ENCODE data around the gene TENT5C. TPM values are rescaled to one million over a fixed set of nuclear protein-coding genes. Genes with fewer than 3 reads are reported as not detected.
A peak's percentile ranks its signal among the peaks of the same experiment; 100 is the strongest.

Gene TENT5C
- total RNA-seq, 1 experiment from 2014 or later = 1.4 TPM

- H3K4me2 ChIP-seq (ENCODE audit: low read length) = no peak overlapping the region
- BruUV-seq (replicated peaks) = no TSS peak
- 0 out of 4 replicates have a peak, but pooled peaks cover 0 to 4% of the 10 kb centered on the region in 2 experiments for H3K4me1 ChIP-seq (ENCODE audit: control insufficient read depth in 1 of 2, insufficient read depth in 2 of 2, low read length in 2 of 2)
- H3K9ac ChIP-seq (ENCODE audit: low read length) = no peak overlapping the region
- no peak overlapping the region for H3K27ac ChIP-seq (ENCODE audit: low read depth, low read length)
- no peak overlapping the region for H2AFZ ChIP-seq (ENCODE audit: low read depth, low read length, poor library complexity, severe bottlenecking)
- no peak overlapping the region for H3K4me3 ChIP-seq (replicated peaks in 1 of 2; ENCODE audit: low read depth in 1 of 2, low read length in 2 of 2)
- no peaks in the 10 kb centered on the region for H4K20me1 ChIP-seq (ENCODE audit: insufficient read depth)
- ChIA-PET CTCF (interaction anchor here (1.5 kb wide), 1 partner anchor 140 kb away, joined by 10 read pairs; no protein-coding TSS in a partner anchor), POLR2A (no interaction called here), RAD21 (ENCODE audit: low non-redundant PET in 1 of 2, low total read pairs in 2 of 2, uncharacterized antibody in 2 of 2, unreplicated experiment in 2 of 2) (no interaction called here)
- no peaks in the 10 kb centered on the region for H3K9me3 ChIP-seq (ENCODE audit: control insufficient read depth in 1 of 2, insufficient read depth in 1 of 2, low read depth in 1 of 2, low read length in 2 of 2)
- ATAC-seq (0 out of 2 replicates have a peak, but pooled peaks have one; percentile 30), DNase-seq (ENCODE audit: low read depth, low spot score) (no peak)
- H3K9me2 ChIP-seq (ENCODE audit: insufficient read depth) = no peaks in the 10 kb centered on the region
- TF ChIP-seq RAD21 (IDR thresholded peaks at IDR 0.05; ENCODE audit: low read depth) (peak; percentile 11; the same call in 1 of the 2 replicates), SIN3A (IDR thresholded peaks at IDR 0.05; ENCODE audit: low read depth) (no peak)
- intact Hi-C loops (cut with micrococcal nuclease) = no loop called here
- H3K36me3 ChIP-seq (ENCODE audit: control insufficient read depth in 1 of 2, insufficient read depth in 2 of 2, low read length in 2 of 2) = no peaks in the 10 kb centered on the region
- H3K79me2 ChIP-seq (ENCODE audit: insufficient read depth, low read length) = no peaks in the 10 kb centered on the region
- H3K27me3 ChIP-seq (ENCODE audit: insufficient read depth, low read length) = no peaks in the 10 kb centered on the region
Observed at GRCh38 chr1:117674521-117675400, 68.9 kb downstream of the TENT5C start.

GRCh38 chr1:117675907-117676430, 70.1 kb downstream of the TENT5C start:
- Histone ChIP-seq H3K27ac (ENCODE audit: low read depth, low read length) (no peak overlapping the region), H2AFZ (ENCODE audit: low read depth, low read length, poor library complexity, severe bottlenecking) (no peak overlapping the region), H3K79me2 (ENCODE audit: insufficient read depth, low read length) (no peaks in the 10 kb centered on the region), H3K4me1 (ENCODE audit: control insufficient read depth in 1 of 2, insufficient read depth in 2 of 2, low read length in 2 of 2) (0 out of 4 replicates have a peak, but pooled peaks cover 0 to 4% of the 10 kb centered on the region in 2 experiments), H4K20me1 (ENCODE audit: insufficient read depth) (no peaks in the 10 kb centered on the region), H3K9me3 (ENCODE audit: control insufficient read depth in 1 of 2, insufficient read depth in 1 of 2, low read depth in 1 of 2, low read length in 2 of 2) (no peaks in the 10 kb centered on the region), H3K9ac (ENCODE audit: low read length) (no peak overlapping the region), H3K4me3 (replicated peaks in 1 of 2; ENCODE audit: low read depth in 1 of 2, low read length in 2 of 2) (no peak overlapping the region), H3K9me2 (ENCODE audit: insufficient read depth) (no peaks in the 10 kb centered on the region), H3K36me3 (ENCODE audit: control insufficient read depth in 1 of 2, insufficient read depth in 2 of 2, low read length in 2 of 2) (no peaks in the 10 kb centered on the region), H3K4me2 (ENCODE audit: low read length) (no peak overlapping the region), H3K27me3 (ENCODE audit: insufficient read depth, low read length) (no peaks in the 10 kb centered on the region)
- intact Hi-C loops (cut with micrococcal nuclease) = no loop called here
- no peak for DNase-seq (ENCODE audit: low read depth, low spot score)
- no peak for ATAC-seq
- BruUV-seq (replicated peaks) = no TSS peak
- CTCF ChIA-PET = no interaction called here
- POLR2A ChIA-PET = no interaction called here
- RAD21 ChIA-PET (ENCODE audit: low non-redundant PET in 1 of 2, low total read pairs in 2 of 2, uncharacterized antibody in 2 of 2, unreplicated experiment in 2 of 2) = no interaction called here
- TF ChIP-seq REST (IDR thresholded peaks at IDR 0.05; ENCODE audit: low read depth) (no peak), ATF3 (IDR thresholded peaks at IDR 0.05) (no peak), EGR1 (IDR thresholded peaks at IDR 0.05; ENCODE audit: low read depth) (no peak), POLR2A (IDR thresholded peaks at IDR 0.05; ENCODE audit: borderline replicate concordance, extremely low read depth, insufficient read depth, insufficient read length) (no peak), CBX3 (IDR thresholded peaks at IDR 0.05; ENCODE audit: low read depth) (no peak), FOSL1 (IDR thresholded peaks at IDR 0.05; ENCODE audit: low read depth) (no peak), JUND (IDR thresholded peaks at IDR 0.05) (no peak), TCF7L2 (IDR thresholded peaks at IDR 0.05; ENCODE audit: borderline replicate concordance, extremely low read depth, insufficient read depth, insufficient read length) (no peak), CEBPB (IDR thresholded peaks at IDR 0.05; ENCODE audit: low read depth) (no peak), CTCF (IDR thresholded peaks at IDR 0.05 in 2 of 3, conservative IDR thresholded peaks at IDR 0.05 in 1 of 3; ENCODE audit: borderline replicate concordance in 1 of 3, insufficient read depth in 1 of 3, low read depth in 2 of 3, low read length in 2 of 3) (no peak), ELF1 (IDR thresholded peaks at IDR 0.05; ENCODE audit: borderline replicate concordance, low read depth) (no peak), YY1 (IDR thresholded peaks at IDR 0.05; ENCODE audit: extremely low read depth, insufficient replicate concordance, low read depth, low read length) (no peak)
